Choroid plexus epithelial cell (primary cell): ENCODE results near the gene AIFM1.

Source experiments
- DNase-seq: peaks from one replicate; pipeline ENCODE4 v3.0.0-alpha.2; 2010; ENCODE audit warnings: low read depth
- H3K4me3 ChIP-seq: 2 replicates; pipeline ENCODE4 v1.5.1; 2011; ENCODE audit warnings: low read depth, mild to moderate bottlenecking, control low read depth, low read length, moderate library complexity
- CTCF ChIP-seq: conservative IDR thresholded peaks from 2 replicates; pipeline ENCODE4 v1.5.1; 2011; ENCODE audit warnings: low read depth, mild to moderate bottlenecking, control low read depth, inconsistent platforms, low read length, moderate library complexity

AIFM1 gene

GRCh38 chrX:130136961-130137360 is 28.7 kb downstream of the AIFM1 start:
- no peak overlapping the region for H3K4me3 ChIP-seq
- no peak for TF ChIP-seq CTCF
- DNase-seq = no peak

GRCh38 chrX:130136496-130136895 is 29.1 kb downstream of the AIFM1 start:
- TF ChIP-seq CTCF = no peak
- no peak for DNase-seq
- no peak overlapping the region for H3K4me3 ChIP-seq

- no peak for DNase-seq
- no peak for TF ChIP-seq CTCF
- H3K4me3 ChIP-seq = no peak overlapping the region
These were observed 34.7 kb downstream of the AIFM1 start for GRCh38 chrX:130130990-130131389.

- no peak for DNase-seq
- H3K4me3 ChIP-seq = no peak overlapping the region
- TF ChIP-seq CTCF = no peak
These were observed 40.4 kb downstream of the AIFM1 start for GRCh38 chrX:130125091-130125874.

- TF ChIP-seq CTCF = no peak
- DNase-seq = no peak
- H3K4me3 ChIP-seq = no peak overlapping the region
These were observed 41.1 kb downstream of the AIFM1 start for GRCh38 chrX:130124577-130124976.

GRCh38 chrX:130121505-130121800 is 44.2 kb downstream of the AIFM1 start:
- no peak overlapping the region for H3K4me3 ChIP-seq
- DNase-seq = no peak
- TF ChIP-seq CTCF = no peak
